Inferior parietal cortex (tissue), 1 donor: ENCODE data around the gene CHID1.

Source experiments
- DNase-seq: peaks from one replicate; pipeline ENCODE4 v3.0.0-alpha.2; 2016; ENCODE audit errors: extremely low spot score

The CHID1 gene

GRCh38 chr11:850775-851763, 59.5 kb downstream of the CHID1 start:
- DNase-seq = no peak

DNA sequence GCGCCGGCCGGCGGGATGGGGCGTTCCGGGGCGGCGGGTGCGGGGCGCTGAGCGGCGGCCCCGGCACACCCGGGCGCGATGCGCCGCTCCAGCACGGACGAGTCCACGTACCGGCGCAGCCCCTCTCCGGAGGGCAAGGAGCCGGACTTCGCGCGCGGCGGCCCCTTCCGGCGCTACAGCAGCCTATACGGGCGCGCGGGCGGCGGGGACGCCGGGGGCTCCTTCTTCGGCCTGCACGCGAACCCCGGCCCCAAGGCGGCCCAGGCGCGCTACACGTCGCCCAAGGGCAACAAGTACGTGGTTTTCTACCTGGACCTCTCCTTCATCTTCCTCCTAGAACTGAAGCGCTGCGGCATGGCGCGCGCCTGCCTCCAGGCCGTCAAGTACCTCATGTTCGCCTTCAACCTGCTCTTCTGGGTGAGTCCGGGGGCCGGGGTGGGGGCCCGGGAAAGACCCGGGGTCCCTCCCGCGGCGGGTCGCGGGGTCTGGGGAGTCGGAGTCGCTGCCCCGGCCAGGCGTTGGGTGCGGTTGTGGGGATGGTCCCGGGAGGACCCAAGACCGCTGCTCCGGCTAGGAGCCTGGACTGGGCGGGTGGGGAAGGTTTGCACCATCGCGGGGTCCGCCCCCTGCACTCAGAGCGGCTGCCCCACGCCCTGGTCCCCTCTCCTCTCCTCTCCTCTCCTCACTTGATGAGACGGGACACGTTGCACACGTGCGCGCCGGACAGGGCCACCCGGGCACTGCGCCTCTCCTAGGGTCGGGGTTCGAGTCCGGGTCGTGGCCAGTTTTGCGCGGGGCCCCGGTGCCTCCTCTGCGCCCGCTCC, 60.4 kb downstream of the CHID1 start:
- no peak for DNase-seq

- no peak for DNase-seq
Observed at GRCh38 chr11:849104-849824, 61.3 kb downstream of the CHID1 start.

- DNase-seq = no peak
Observed at GRCh38 chr11:848380-848931, 62.2 kb downstream of the CHID1 start.

- DNase-seq = no peak
Observed at GRCh38 chr11:847876-848275, 62.7 kb downstream of the CHID1 start.

GRCh38 chr11:846496-847098, 64.0 kb downstream of the CHID1 start:
- no peak for DNase-seq

DNA sequence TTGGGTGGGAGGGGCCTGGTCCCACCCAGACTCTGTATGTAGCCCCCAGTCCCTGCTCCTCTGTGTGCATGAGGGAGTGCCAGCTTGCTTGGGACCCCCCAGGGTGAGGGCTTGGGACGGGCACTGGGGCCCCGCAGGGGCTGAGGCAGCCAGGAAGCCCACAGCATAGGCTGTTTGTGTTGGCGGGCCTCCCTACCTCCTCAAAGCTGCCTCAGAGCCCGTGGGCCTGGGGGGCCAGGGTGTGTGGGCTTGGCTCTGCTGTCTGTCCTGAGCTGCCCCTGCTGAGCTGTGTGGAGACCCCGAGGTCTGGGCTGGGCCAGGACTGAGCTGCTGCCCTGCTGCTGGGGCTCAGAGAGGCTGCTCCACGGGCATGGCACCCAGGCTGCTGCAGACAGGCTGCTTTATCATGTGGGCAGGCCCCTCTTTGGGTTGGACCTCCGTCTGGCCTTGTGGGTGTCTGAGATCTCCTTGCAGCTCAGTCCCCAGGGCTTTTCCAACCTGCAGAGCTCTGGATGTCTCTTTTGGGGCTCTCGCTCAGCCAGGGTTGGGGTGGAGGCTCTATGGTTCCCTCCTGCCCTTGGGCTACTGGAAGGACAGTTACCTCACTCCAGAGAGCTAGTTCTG, 64.6 kb downstream of the CHID1 start:
- no peak for DNase-seq

- DNase-seq = no peak
Observed at GRCh38 chr11:844693-845644, 65.6 kb downstream of the CHID1 start.

DNA sequence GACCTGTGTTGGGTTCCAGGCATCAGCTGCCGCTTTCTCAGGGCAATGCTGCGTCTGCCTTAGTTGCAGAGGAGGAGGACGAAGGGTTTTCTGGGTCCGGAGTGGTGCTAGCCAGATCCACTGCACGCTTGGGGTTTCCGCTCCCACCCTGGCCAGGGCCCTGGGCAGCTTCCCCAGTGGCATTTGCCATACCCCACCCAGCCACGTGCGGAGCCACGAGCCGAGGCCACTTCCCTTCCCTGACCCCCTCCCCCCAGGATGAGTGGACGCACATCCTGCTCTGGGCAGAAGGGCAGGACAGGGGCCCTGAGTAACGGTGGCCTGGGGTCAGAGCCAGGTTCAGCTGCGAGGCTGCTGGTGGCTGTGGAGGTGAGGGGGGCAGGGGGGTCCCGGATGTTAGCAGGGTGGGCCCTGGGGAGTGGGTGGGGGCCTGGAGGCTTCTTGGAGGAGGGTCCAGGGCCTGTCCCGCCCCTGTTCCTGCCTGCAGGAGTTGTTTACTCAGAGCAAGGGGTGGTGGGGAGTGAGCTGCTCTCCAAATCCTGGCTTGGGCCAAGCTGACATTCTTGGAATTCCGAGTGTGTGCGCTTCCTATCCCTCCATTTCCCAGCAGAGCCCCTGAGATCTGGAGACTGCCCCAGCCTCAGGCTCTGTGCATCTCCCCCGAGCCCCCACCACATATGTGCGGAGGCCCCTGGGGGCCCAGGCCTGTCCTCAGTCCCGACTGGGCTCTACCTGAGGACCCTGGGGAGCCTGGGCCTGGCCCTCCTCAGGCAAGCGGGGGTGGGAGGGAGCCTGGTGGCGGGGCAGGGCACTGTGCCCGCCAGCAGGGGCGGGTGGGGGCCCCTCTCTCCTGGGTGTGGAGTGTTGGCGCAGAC, 66.6 kb downstream of the CHID1 start:
- no peak for DNase-seq

DNA sequence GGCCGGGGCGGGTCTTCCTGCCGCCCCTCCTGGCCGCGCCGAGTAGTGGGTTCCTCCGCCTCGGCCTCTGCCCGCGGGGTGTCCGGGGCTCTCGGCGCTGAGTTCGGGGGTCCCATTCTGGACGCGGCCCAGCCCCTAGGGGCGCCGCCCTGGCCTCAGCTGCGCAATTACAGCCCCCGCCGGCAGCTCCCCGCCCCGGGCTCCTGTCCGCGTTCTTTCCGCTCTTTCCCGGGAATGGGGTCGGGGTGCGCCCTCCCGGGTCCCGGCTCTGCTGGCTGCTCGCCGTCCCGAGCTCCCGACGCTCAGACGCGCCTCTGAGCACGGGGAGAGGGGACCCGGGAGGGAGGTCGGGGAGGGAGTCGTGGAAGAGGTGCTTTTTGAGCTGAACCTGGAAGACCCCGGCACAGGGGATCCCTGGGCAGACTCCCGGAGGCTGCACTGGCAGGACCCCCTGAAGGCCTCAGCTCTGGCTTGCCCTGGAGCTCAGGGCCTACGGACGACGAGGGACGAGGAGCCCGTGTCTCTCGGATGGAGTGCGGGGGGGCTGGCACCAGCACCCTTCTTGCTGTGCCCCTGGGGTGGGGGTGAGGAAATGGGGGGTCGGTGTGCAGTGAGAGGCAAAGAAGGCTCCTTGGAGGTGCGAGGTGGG, 67.4 kb downstream of the CHID1 start:
- no peak for DNase-seq

DNA sequence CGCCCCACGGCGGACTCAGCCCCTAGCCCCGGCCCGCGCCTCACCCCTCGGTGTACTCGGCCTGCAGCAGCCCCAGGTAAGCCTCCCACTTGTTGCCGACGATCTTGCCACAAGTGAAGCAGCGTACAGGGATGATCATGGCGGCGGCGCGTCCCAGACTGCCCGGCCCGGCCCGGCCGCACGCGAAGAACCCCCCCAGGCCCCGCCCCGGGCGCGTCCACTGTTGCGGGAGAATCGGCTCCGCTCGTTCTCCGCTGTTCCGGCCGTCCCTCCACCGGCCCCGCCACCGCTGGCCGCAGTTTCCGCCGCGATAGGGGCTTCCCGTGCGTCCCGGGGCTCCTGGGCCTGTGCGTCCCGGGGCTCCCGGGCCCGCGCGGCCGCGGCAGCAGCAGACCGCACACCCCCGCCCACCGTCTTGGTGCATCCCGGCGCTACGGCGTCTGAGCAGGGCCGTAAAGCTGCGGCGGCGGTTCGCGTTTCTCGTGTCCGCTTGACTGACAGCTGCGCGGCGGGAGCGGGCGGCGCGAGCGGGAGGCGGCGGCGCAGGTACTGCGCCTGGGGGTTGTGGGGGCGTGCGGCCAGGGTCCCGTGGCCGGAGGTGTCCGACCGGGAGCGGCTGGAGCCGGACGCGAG, 68.1 kb downstream of the CHID1 start, which contains the start of the genes POLR2L and TSPAN4:
Gene POLR2L (minus strand): TSS at position 160 of the 633 bp plus-strand sequence. CDS start 21 bp downstream, at position 139.
Gene TSPAN4 (plus strand): TSS at position 483 of the 633 bp plus-strand sequence. CDS start 7,453 bp downstream, outside the sequence.
- DNase-seq = peak; percentile 80

DNA sequence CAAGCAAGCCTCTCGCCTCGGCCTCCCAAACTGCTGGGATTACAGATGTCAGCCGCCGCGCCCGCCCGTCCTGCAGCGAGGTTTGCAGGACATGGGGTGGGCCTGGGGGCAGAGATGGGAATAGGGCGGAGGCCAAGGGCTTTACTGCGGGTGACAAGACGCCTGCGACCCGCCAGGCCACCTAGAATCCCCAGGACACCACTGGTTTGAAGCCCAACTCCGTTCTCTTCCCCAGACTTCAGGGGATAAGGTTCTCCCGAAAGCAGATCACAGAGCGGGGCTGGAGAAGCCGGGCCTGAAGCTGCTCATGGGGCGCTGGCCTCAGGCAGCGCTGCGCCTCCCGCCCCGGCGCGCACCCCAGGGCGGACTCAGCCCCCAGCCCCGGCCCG, 68.6 kb downstream of the CHID1 start:
- no peak for DNase-seq

DNA sequence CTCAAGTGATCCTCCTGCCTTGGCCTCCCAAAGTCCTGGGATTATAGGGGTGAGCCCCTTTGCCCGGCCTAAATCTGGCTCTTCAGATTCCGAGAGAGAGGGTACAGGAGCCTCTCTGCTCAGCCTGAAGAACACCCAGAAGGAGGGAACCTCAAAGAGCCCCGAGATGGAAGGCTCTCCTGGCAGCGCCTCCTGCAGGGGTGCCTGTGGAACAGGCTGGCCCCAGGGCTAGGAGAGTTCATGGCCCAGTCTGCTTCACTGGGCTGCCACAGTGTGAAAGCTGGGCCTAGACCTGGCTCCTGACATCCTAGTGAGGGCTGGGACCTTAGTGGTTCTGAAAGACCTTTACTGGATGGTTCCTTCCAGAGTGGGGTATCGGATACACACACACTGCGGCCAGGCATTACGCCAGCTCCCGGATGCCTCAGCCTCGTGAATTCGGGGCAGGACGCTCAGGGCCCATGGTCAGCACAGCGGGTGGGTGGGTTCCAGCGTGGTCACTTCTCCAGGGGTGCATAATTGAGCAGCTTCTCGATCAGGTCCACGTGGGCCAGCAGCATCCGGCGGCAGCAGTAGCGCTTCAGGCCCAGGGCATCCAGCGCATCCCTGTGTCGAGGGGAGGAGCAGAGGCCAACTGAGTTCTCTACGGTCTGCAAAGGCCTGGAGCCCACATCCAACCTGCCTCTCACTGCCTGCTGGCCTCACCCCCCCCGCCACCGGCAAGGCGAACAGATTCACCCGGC, 70.6 kb downstream of the CHID1 start:
- DNase-seq = no peak

DNA sequence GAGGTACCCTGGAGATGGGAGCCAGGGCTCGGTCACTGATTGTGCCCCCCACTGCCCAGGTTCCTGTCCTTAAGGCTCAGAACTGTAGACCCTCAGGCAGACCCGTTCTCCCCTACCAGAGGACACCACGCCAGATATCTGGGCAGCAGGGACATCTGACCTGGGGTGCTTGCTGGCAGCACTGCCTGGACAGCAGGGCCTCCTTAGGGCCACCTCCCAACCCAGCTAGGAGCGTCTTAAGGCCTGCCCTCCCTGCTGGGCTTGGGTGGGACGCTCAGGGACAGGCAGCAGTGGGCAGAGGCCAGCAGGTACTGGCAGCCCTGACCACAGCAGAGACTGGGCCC, 71.4 kb downstream of the CHID1 start:
- no peak for DNase-seq

GRCh38 chr11:838441-839279, 72.0 kb downstream of the CHID1 start:
- DNase-seq = no peak

- DNase-seq = no peak
Observed at GRCh38 chr11:837990-838307, 72.7 kb downstream of the CHID1 start.
